Measurements from ENCODE around the gene MAML3. TPM values are rescaled to one million over a fixed set of nuclear protein-coding genes. Genes with fewer than 3 reads are reported as not detected.

The MAML3 gene
- total RNA-seq, 2 donors from 2014 or later = 2.6 to 5.8 TPM

DNA sequence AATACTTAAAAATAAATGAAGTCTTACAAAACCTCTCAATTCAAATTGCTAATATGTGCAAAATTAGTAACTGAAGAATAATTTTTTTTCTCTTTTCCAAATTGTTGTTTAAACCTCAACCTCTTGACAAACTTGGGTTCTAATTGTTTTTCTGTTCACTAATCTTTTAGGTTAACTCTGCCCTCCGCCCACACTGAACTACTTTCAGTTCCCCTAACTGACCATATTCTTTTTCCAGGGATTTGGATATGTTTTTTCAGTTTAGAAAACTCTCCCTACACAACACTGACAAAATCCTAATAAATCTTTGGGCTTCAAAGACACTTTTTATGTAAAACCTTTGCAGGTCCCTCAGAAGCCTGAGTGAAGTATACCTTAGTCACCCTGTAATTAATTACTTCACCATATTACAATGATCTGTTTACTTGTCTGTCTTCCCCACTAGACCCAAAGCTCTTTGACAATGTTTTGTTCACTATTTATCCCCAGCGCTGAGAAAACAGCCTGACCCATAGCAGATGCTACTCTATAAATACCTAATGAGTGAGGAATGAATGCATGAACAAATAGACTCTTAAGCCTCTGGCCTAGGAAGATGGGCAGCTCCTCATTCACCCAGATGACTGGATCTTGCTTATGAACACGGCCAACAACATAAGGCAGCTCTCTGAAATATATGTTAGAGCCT, 134.9 kb downstream of the MAML3 start:
- H3K9me3 ChIP-seq = peaks cover 0 to 8% of the 10 kb centered on the region in 2 donors
- H3K4me1 ChIP-seq = peaks cover 0 to 18% of the 10 kb centered on the region in 2 donors
- no peak overlapping the region for H3K27ac ChIP-seq
- no peak overlapping the region for H3K4me3 ChIP-seq
- H3K36me3 ChIP-seq = no peaks in the 10 kb centered on the region
- H3K27me3 ChIP-seq = no peaks in the 10 kb centered on the region
- no peak for DNase-seq (ENCODE audit: low spot score)
- TF ChIP-seq, protein P1, sequence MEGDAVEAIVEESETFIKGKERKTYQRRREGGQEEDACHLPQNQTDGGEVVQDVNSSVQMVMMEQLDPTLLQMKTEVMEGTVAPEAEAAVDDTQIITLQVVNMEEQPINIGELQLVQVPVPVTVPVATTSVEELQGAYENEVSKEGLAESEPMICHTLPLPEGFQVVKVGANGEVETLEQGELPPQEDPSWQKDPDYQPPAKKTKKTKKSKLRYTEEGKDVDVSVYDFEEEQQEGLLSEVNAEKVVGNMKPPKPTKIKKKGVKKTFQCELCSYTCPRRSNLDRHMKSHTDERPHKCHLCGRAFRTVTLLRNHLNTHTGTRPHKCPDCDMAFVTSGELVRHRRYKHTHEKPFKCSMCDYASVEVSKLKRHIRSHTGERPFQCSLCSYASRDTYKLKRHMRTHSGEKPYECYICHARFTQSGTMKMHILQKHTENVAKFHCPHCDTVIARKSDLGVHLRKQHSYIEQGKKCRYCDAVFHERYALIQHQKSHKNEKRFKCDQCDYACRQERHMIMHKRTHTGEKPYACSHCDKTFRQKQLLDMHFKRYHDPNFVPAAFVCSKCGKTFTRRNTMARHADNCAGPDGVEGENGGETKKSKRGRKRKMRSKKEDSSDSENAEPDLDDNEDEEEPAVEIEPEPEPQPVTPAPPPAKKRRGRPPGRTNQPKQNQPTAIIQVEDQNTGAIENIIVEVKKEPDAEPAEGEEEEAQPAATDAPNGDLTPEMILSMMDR (IDR thresholded peaks at IDR 0.05) = no peak

DNA sequence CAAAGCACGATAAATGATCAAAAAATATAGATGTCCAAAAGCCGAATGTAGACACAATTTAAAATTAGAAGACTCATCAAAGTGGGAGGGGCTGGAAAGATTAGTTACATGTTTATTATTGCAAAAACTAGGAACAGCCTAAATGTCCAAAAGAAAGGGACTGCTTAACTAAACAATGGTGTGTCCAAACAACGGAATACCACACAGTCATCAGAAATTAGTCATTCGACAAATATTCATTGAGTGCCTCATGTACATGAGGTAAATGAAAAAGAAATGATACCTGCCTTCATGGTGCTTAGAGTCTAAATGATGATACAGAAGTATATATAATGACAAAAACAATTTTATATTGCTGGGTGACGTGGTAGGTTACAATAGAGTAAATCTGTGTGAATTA, 139.7 kb downstream of the MAML3 start:
- H3K4me1 ChIP-seq = peaks cover 0 to 2% of the 10 kb centered on the region in 2 donors

DNA sequence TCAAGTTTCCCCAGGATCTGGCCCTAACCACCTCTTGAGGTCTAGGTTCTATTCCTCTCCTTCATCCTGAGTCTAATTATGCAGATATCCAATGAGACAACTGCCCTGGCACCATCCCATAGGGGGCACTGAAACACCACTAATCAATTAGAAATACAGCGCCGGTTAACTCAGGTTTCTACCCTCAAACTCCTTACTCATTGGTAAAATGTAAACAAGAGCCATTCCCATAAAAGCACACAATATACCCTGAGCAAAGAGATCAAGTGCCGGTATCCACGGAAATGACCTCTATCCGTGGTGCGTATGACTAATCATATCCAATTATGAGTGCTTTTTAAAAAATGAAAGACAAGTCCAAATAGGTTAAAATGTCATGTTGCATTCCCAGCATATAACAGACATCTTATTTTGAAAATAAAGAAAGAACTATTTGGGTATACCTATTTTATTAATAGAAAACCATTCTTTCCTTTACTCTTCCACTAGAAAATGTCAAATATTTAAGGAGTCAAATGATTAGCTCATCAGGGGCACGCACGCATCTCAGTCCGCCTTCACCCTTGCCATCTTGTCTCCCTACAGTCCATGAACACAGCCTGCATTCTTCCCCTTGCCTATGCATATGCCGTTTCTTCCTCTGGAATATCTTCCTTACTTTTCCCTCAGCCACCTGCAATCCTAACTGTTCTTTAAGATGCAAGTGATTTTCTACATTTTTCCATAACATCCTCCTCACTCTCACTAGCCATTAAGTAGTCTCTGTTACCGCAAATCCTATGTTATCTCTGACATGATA, 141.1 kb downstream of the MAML3 start:
- Histone ChIP-seq H3K27ac (no peak overlapping the region), H3K4me3 (no peak overlapping the region), H3K27me3 (no peaks in the 10 kb centered on the region), H3K4me1 (no peaks in the 10 kb centered on the region), H3K9me3 (peaks cover 0 to 8% of the 10 kb centered on the region in 2 donors), H3K36me3 (no peaks in the 10 kb centered on the region)
- TF ChIP-seq, protein P1 (IDR thresholded peaks at IDR 0.05) = peak in 1 of 2 donors; percentile 67
- peak; percentile 77 for DNase-seq (ENCODE audit: low spot score)

More for the DNA sequence above, 139.7 kb downstream of the MAML3 start:
- Histone ChIP-seq H3K36me3 (no peaks in the 10 kb centered on the region), H3K27ac (no peak overlapping the region), H3K4me3 (no peak overlapping the region), H3K27me3 (no peaks in the 10 kb centered on the region), H3K9me3 (peaks cover 0 to 8% of the 10 kb centered on the region in 2 donors)
- DNase-seq (ENCODE audit: low spot score) = no peak
- TF ChIP-seq, protein P1 (IDR thresholded peaks at IDR 0.05) = no peak

DNA sequence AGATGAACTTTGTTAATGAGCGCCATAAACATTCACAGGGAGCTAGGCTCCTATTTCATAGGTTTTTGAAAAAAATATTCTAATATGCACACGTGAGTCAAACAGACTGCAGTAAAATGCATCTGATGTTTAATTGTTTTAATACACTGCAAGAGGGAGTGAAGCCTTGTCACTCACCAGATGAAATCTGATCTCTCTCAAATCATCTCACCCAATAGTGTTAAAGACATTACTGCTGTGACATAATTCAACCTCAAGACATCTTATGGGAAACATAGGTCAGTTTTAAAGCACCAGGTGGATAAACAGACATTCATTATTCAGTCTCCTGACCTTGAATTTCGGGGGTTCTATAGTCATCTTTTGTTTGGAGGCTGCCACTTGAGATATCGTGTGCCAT, 148.3 kb downstream of the MAML3 start:
- DNase-seq (ENCODE audit: low spot score) = no peak
- no peak overlapping the region for H3K27ac ChIP-seq
- TF ChIP-seq, protein P1 (IDR thresholded peaks at IDR 0.05) = no peak
- H3K9me3 ChIP-seq = no peaks in the 10 kb centered on the region
- H3K4me3 ChIP-seq = no peak overlapping the region
- H3K4me1 ChIP-seq = peaks cover 0 to 13% of the 10 kb centered on the region in 2 donors
- no peaks in the 10 kb centered on the region for H3K36me3 ChIP-seq
- no peaks in the 10 kb centered on the region for H3K27me3 ChIP-seq

DNA sequence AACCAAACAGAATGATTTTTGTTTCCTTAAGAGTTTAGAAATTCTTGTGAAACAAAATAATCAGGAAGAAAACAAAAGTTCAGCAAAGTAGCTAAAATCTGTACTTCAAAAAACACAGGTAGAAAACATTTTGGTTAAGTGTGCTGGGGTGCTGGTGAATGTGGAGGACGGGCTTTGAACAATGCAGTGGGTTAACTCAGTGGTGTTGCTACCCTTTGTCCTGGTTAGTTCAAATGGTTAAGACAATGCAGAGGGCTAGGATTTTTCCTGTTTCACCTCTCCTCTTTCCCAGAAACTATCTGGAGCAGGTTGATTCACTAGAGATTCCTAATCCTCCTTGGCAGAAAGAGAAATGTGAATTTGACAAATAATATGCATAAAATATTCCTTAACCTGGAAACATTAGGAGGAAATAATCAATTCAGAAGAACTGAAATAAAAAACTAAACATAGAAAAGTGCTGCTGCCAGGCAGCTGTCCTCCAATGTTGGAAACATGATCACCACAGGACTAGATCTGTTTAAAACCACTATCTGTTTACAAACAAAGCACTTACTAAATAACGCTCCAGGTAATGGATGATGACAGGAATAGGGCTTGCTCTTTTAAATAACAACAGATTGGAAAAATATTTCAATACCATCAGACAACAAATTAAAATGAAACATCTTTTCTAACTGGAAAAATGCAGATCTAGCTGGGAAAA, 148.9 kb downstream of the MAML3 start:
- TF ChIP-seq, protein P1 (IDR thresholded peaks at IDR 0.05) = no peak
- H3K27me3 ChIP-seq = no peaks in the 10 kb centered on the region
- no peak overlapping the region for H3K27ac ChIP-seq
- H3K4me3 ChIP-seq = peak overlapping the region; percentile 25 to 42
- H3K4me1 ChIP-seq = peaks cover 0 to 13% of the 10 kb centered on the region in 2 donors
- no peaks in the 10 kb centered on the region for H3K36me3 ChIP-seq
- no peaks in the 10 kb centered on the region for H3K9me3 ChIP-seq
- no peak for DNase-seq (ENCODE audit: low spot score)
